Chondrocyte (in vitro differentiated cells): ENCODE measurements around the gene SUGCT. TPM values are rescaled to one million over a fixed set of nuclear protein-coding genes. Genes with fewer than 3 reads are reported as not detected.

Experiments
- DNase-seq: peaks from one replicate; pipeline ENCODE4 v3.0.0; 2021; ENCODE audit warnings: mixed read lengths, low spot score
- H3K27ac Mint-ChIP-seq: one replicate; pipeline ENCODE4 v1.8.0; 2021; ENCODE audit warnings: mild to moderate bottlenecking, moderate library complexity, mixed read lengths; ENCODE audit not compliant: unreplicated experiment
- H3K27me3 Mint-ChIP-seq: 2 replicates; pipeline ENCODE4 v1.8.0; 2021; ENCODE audit warnings: low read depth, mixed read lengths
- H3K36me3 Mint-ChIP-seq: 2 replicates; pipeline ENCODE4 v1.8.0; 2021; ENCODE audit warnings: low read depth, mixed read lengths
- H3K4me1 Mint-ChIP-seq: 2 replicates; pipeline ENCODE4 v1.8.0; 2021; ENCODE audit warnings: low read depth, mild to moderate bottlenecking, mixed read lengths
- H3K4me3 Mint-ChIP-seq: one replicate; pipeline ENCODE4 v1.8.0; 2021; ENCODE audit warnings: mild to moderate bottlenecking, moderate library complexity, mixed read lengths; ENCODE audit not compliant: unreplicated experiment
- H3K9me3 Mint-ChIP-seq: 2 replicates; pipeline ENCODE4 v1.8.0; 2021; ENCODE audit warnings: low read depth, mixed read lengths
- total RNA-seq: library from RNA; stranded (reverse); gene quantifications from 3 replicates; pipeline ENCODE4 v1.2.1, GENCODE V29; 2021
- TF ChIP-seq, protein P1 (sequence below): fragments of 200-600 bp; sonication (generic); IDR thresholded peaks from 2 replicates; pipeline ENCODE4 v1.5.0; 2021; ENCODE audit warnings: antibody characterized with exemption, mild to moderate bottlenecking, moderate library complexity

SUGCT gene
- total RNA-seq, 1 donor from 2014 or later, result 34.4 TPM

GRCh38 chr7:40889539-40889938 is 754.7 kb downstream of the SUGCT start:
- H3K27ac Mint-ChIP-seq, result no peak overlapping the region
- no peaks in the 10 kb centered on the region for H3K27me3 Mint-ChIP-seq
- TF ChIP-seq, protein P1, sequence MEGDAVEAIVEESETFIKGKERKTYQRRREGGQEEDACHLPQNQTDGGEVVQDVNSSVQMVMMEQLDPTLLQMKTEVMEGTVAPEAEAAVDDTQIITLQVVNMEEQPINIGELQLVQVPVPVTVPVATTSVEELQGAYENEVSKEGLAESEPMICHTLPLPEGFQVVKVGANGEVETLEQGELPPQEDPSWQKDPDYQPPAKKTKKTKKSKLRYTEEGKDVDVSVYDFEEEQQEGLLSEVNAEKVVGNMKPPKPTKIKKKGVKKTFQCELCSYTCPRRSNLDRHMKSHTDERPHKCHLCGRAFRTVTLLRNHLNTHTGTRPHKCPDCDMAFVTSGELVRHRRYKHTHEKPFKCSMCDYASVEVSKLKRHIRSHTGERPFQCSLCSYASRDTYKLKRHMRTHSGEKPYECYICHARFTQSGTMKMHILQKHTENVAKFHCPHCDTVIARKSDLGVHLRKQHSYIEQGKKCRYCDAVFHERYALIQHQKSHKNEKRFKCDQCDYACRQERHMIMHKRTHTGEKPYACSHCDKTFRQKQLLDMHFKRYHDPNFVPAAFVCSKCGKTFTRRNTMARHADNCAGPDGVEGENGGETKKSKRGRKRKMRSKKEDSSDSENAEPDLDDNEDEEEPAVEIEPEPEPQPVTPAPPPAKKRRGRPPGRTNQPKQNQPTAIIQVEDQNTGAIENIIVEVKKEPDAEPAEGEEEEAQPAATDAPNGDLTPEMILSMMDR, result no peak
- H3K4me1 Mint-ChIP-seq, result peaks cover 13% of the 10 kb centered on the region
- DNase-seq, result no peak
- no peak overlapping the region for H3K4me3 Mint-ChIP-seq
- H3K9me3 Mint-ChIP-seq, result peaks cover 24% of the 10 kb centered on the region
- H3K36me3 Mint-ChIP-seq, result peaks cover 14% of the 10 kb centered on the region

DNA sequence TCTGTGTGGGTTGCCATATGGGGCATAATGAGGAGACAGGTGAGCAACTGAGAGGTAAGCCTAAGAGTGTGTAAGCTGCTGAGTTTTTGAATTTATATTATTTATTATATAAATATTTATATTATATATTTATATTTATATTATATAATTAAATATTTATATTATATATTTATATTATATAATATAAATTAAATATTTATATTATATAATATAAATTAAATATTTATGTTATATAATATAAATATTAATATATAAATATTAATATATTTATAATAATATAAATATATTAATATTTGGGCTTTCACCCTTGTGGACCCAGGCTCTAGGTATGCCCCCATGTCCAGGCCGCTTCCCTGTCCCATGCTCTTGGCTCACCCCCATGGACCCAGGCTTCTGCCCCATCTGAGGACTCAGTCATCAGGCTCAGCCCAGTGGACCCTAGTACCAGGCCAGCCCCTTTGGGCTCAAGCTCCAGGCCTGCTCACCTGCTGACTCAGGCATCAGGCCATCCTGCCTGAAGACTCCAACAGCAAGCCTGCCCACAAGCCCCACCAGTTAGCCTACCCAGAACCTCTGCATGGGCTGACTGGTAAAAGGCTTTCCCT is 755.4 kb downstream of the SUGCT start:
- Mint-ChIP-seq H3K9me3 (peaks cover 28% of the 10 kb centered on the region), H3K4me3 (no peak overlapping the region), H3K27me3 (no peaks in the 10 kb centered on the region), H3K27ac (no peak overlapping the region), H3K36me3 (peaks cover 16% of the 10 kb centered on the region), H3K4me1 (peaks cover 10% of the 10 kb centered on the region)
- TF ChIP-seq, protein P1, result no peak
- no peak for DNase-seq

- no peak for DNase-seq
- peaks cover 10% of the 10 kb centered on the region for H3K4me1 Mint-ChIP-seq
- TF ChIP-seq, protein P1, result no peak
- peaks cover 16% of the 10 kb centered on the region for H3K36me3 Mint-ChIP-seq
- H3K27ac Mint-ChIP-seq, result no peak overlapping the region
- no peaks in the 10 kb centered on the region for H3K27me3 Mint-ChIP-seq
- H3K9me3 Mint-ChIP-seq, result peaks cover 33% of the 10 kb centered on the region
- H3K4me3 Mint-ChIP-seq, result no peak overlapping the region
These were observed 756.4 kb downstream of the SUGCT start for GRCh38 chr7:40891232-40891631.

DNA sequence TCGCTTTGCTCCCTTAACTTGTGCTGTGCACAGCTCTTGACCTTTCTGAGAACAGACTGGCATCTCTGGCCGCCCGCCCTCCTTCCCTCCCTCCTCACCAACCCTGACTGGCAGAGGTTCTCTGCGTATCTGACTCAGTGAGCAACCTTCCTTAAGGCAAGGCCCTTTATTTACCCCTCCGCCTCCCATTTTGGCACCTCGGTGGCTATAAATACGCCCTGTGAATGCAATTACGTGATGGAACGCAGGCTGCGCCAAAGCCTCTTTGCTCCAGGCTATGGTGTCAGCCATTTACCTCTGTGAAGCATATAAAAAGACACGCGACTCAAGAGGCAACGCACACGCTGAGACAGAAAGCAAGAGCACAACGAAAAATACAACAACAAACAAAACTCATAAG is 764.3 kb downstream of the SUGCT start:
- H3K9me3 Mint-ChIP-seq, result peaks cover 26% of the 10 kb centered on the region
- DNase-seq, result no peak
- H3K4me1 Mint-ChIP-seq, result no peaks in the 10 kb centered on the region
- peaks cover 8% of the 10 kb centered on the region for H3K36me3 Mint-ChIP-seq
- H3K4me3 Mint-ChIP-seq, result no peak overlapping the region
- TF ChIP-seq, protein P1, result no peak
- H3K27me3 Mint-ChIP-seq, result no peaks in the 10 kb centered on the region
- H3K27ac Mint-ChIP-seq, result no peak overlapping the region

DNA sequence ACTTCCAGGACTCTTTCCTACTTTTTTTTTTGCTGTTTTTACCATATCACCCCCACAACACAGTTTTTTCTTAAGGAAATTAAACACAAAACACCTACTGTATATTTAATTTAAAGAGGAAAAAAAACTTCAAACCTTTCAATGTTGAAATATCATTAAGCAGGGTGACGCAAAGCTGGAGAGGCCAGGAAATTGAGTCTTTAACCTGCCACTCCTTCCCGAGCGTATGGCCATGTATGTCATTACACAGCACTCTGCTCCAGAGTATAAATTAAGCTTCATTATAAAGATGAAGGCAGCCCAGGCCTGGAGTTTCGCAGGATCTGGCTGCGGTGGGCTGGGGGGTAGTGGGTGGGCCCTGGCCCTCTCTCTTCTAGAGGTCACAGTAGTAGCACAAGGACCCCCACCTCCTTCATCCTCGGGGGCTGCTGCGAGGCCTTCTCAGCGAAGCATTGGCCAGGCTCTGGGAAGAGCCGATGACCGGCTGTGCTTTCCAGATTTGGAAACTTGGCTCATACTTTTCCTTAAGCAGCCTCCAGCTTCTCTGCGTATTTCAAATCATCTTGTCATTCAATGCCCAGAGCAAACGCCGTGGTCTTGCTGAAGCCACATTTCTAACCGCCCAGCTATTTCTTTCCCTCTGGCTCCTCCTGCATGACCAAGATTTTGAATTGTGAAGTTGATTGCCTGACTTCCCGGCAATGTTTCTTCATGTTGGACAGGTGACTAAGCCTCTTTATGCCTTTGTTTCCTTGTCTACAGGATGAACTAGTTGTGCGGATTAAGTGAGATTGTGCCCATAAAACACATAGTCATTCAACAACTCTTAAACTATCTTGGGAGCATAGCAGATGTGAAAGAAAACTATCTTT is 765.1 kb downstream of the SUGCT start:
- H3K4me3 Mint-ChIP-seq, result no peak overlapping the region
- peaks cover 8% of the 10 kb centered on the region for H3K36me3 Mint-ChIP-seq
- DNase-seq, result no peak
- TF ChIP-seq, protein P1, result no peak
- H3K4me1 Mint-ChIP-seq, result no peaks in the 10 kb centered on the region
- no peaks in the 10 kb centered on the region for H3K27me3 Mint-ChIP-seq
- H3K27ac Mint-ChIP-seq, result no peak overlapping the region
- H3K9me3 Mint-ChIP-seq, result peaks cover 20% of the 10 kb centered on the region
